ENCODE data around the gene SOX15. TPM values are rescaled to one million over a fixed set of nuclear protein-coding genes. Genes with fewer than 3 reads are reported as not detected.
A peak's percentile ranks its signal among the peaks of the same experiment; 100 is the strongest.

SOX15 gene
- total and polyA plus RNA-seq, 2 of the 13 experiments (the other 11 are each of a cell fraction or from before 2014, with no cell fraction given): 0.07 to 0.18 TPM

- peak; percentile 77; the same call in 1 of the 2 replicates for TF ChIP-seq ZNF710 (CRISPR knock-in tag; IDR thresholded peaks at IDR 0.05; ENCODE audit: borderline replicate concordance)
- peak; percentile 16; the same call in 1 of the 2 replicates for TF ChIP-seq ZFP37 (CRISPR knock-in tag; IDR thresholded peaks at IDR 0.05; ENCODE audit: borderline replicate concordance)
- TF ChIP-seq ZNF280B (CRISPR knock-in tag; IDR thresholded peaks at IDR 0.05; ENCODE audit: borderline replicate concordance): no peak; the same call in 1 of the 2 replicates
- peak; percentile 4; the same call in 1 of the 2 replicates for TF ChIP-seq KDM5A (IDR thresholded peaks at IDR 0.05; ENCODE audit: borderline replicate concordance, low read length)
- TF ChIP-seq ZNF660 (CRISPR knock-in tag; IDR thresholded peaks at IDR 0.05; ENCODE audit: borderline replicate concordance, low read depth): no peak; the same call in 1 of the 2 replicates
- TF ChIP-seq THAP8 (CRISPR knock-in tag; IDR thresholded peaks at IDR 0.05; ENCODE audit: borderline replicate concordance): no peak; the same call in 1 of the 2 replicates
- no peak for TF ChIP-seq ZNF383 (CRISPR knock-in tag; IDR thresholded peaks at IDR 0.05; ENCODE audit: borderline replicate concordance)
- no peak for TF ChIP-seq ZNF33A (CRISPR knock-in tag; IDR thresholded peaks at IDR 0.05; ENCODE audit: borderline replicate concordance)
- TF ChIP-seq PAF1 (CRISPR knock-in tag; IDR thresholded peaks at IDR 0.05): peak; percentile 77; the same call in 1 of the 2 replicates
- TF ChIP-seq ZNF740 (CRISPR knock-in tag; IDR thresholded peaks at IDR 0.05): 0 out of 2 replicates have a peak, but pooled peaks have one; percentile 42
- no peak for TF ChIP-seq POGK (CRISPR knock-in tag; conservative IDR thresholded peaks at IDR 0.05)
- TF ChIP-seq ZBTB25 (CRISPR knock-in tag; IDR thresholded peaks at IDR 0.05): 0 out of 2 replicates have a peak, but pooled peaks have one; percentile 15
- peak; percentile 90 for TF ChIP-seq TBX2 (CRISPR knock-in tag; IDR thresholded peaks at IDR 0.05; ENCODE audit: borderline replicate concordance)
- no peak for TF ChIP-seq KDM3A (CRISPR knock-in tag; IDR thresholded peaks at IDR 0.05; ENCODE audit: low read depth)
- peak; percentile 81 for TF ChIP-seq ZNF772 (CRISPR knock-in tag; IDR thresholded peaks at IDR 0.05)
- no peak for TF ChIP-seq KDM1A (CRISPR knock-in tag; IDR thresholded peaks at IDR 0.05)
- TF ChIP-seq RORA (CRISPR knock-in tag; IDR thresholded peaks at IDR 0.05): no peak
- no peak for TF ChIP-seq ZNF773 (CRISPR knock-in tag; IDR thresholded peaks at IDR 0.05; ENCODE audit: borderline replicate concordance)
- no peak for TF ChIP-seq ZBTB37 (CRISPR knock-in tag; IDR thresholded peaks at IDR 0.05)
Measured at GRCh38 chr17:7572588-7573323, 17.1 kb downstream of the SOX15 start (continued).

Data from HepG2 (cell line).